Measurements from ENCODE around the gene KIF5A.
A peak's percentile ranks its signal among the peaks of the same experiment; 100 is the strongest.

KIF5A gene

DNA sequence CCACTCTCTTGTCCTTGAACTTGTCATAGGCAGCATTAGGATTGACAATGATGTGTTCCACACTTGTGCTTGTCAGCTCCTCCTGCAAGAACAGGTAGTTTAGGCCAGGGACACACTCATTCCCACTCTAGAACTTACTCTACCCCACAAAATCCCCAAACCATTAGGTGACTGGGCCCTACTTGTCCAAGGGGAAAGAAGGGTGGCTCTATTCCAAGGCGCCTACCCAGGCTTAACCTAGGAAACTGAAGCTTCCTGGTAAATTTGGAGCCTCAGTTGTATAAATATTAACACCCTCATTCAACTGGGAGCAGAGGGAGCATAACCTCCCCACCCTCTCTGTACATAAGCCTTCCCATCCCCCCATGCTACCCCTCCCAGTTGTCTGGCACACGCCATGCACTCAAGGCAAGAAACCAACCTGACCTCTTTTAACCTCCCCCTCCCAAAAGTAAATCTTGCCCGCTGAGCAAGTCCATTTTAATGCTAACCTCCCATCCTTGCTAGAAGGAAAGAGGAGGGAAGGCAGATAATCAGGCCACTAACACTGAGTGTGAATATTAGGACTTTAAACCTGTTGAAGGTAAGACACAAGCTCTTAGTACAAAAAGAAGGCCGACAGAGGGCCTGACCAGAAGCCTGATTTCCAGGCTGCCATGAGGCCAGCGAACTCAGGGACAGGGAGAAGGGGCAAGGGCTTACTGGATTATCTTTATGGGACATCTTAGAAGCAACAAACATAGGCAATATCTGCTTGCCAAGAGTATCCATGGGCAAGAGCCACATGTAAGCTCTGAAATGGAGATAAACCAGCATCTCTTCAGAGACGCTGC is 13.9 kb upstream of the KIF5A start:
- no peak for DNase-seq

GRCh38 chr12:57536597-57536942 is 13.3 kb upstream of the KIF5A start:
- DNase-seq: no peak

DNA sequence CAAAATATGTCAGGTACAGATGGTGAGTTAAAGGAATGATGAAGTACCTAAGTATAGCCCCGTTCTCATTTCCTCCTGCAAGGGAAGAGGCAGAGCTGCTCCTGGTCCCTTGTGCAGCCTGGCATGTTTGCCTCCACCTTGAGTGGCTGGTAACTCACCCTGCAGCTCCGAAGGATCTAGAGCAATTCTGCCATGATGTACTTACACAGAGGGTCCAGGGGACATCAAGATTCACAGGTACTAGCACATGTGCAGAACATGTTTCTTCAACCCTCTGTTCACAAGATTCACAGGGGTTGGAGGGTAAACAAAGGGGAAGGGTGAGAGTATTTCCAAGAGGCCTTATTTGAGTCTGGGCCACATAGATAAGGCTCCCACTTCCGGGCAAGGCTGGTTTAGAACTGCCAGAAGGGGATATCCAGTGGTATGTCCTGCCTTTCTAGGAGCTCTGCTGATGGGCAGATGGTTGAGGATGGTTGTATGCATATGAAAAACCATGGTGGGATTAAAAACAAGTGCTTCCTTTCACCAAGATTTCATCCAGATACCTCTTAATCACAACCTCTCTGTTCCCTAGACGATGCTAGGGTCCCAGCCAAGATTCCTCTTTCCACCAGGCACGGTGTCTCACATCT is 10.6 kb upstream of the KIF5A start:
- no peak for DNase-seq

GRCh38 chr12:57541001-57541400 is 8.8 kb upstream of the KIF5A start:
- no peak for DNase-seq

GRCh38 chr12:57541717-57542116 is 8.1 kb upstream of the KIF5A start:
- no peak for DNase-seq

- DNase-seq: no peak
These were observed 6.3 kb upstream of the KIF5A start for GRCh38 chr12:57543581-57543980.

DNA sequence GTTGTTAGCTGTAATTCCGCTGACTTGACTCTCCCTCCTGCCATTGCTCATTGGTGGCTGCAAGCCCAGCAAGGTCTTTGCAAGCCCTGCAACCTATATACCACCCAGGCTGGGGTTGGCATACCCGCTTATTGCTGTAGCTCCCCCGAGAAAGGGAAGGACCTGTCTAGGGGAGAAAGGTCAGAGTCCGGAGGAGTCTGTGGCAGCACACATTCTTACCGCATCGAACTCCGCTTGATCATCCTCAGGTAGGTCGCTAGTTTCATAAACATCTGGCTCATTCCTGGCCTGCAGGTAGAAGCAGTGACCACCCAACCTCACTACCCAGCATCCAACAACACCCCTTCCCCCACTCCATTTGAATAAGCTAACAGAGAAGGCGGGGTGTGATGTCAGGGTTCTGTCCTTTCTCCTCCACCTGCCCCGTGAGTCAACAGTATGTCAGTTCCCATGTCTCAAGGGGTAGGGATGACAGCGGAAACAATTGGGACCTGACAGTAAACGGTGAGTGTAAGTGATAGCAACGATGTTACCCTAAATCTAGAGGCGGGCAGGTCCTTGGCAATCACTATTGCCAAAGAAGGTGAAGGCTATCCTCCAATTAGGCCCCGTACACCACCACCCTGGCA is 3.9 kb upstream of the KIF5A start:
- DNase-seq: no peak

DNA sequence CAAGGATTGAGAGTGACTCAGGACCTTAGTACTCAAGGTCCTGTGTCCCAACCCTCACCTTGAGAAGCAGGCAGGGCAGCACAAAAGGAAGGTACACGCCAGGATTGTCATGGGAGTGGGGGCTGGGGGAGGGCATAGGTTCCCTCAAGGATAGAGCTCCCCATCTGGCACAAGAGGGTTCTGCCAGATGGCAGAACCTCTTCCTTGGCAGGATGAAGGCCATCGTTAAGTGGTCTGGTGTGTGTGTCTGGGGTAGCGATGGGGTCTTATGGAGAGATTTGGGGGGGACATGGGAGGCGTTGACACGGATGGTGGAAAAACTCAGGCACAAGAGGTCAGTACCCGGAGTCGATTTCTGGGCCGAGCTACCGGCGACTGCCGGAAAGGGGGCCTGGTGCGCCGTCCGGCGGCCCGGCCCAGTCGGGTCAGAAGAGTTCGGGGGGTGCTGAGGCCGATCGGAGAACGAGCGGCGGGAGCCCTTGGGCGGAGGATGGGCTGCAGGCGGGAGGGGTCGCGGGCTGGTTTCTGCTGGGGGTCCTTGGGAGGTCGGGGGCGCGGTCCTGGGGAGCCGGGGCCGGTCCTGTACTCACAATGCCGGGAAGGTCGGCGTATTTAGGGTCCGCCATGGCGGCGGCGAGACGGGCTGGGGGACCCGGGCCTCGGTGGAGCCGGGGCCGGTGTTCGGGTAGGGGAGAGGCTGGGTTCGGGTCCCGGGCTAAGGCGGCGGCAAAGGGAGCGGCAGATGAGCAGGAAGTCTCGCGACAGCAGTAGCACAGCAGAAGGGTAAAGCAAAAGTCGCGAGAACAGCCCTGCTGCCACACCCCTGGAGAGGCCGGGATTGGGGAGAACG is 3.2 kb upstream of the KIF5A start, which contains the start of gene DCTN2:
Gene DCTN2, minus strand, starts transcription at position 755 of the 850 bp plus-strand sequence. Its CDS starts 129 bp downstream, at position 626.
- DNase-seq: peak; percentile 96

DNA sequence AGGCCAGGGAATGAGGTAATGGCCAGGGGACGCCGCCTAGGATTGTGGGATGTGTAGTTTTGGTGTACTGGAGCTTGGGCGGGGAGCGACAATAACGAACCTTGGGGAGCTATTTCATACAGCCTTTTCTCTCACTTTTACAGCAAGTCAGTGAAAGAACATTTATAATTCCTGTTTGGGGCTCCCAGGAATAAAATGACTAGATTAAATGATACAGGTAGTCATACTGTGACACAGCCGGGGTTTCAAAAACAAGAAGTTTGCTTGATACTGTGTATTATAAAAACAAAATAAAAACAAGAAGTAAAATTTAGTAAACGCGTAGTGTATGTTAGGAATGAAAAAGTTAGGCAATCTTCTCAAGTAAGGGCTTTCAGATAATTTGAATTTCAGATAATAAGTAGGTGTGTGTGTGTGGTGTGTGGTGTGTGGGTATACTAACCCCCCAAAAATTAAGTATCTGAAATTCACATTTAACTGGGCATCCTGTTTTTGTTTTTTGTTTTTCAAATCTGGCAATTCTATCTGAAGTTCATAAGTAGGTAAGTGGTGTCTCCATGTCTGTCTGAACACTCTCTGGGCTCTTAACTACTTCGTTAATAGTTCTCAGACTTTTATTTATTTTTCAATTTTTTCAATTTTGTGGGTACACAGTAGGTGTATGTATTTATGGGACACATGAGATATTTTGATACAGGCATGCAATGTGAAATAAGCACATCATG is 2.4 kb upstream of the KIF5A start:
- no peak for DNase-seq

DNA sequence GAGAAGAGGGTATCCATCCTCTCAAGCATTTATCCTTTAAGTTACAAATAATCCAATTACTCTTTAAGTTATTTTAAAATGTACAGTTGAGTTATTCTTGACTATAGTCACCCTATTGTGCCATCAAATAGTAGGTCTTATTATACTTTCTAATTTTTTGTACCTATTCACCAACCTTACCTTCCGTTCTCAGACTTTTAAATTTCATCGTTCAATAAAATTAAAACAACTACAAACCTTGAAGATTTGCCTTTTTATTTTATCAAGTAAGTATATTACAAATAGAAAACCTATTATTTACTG is 1.9 kb upstream of the KIF5A start:
- no peak for DNase-seq

DNA sequence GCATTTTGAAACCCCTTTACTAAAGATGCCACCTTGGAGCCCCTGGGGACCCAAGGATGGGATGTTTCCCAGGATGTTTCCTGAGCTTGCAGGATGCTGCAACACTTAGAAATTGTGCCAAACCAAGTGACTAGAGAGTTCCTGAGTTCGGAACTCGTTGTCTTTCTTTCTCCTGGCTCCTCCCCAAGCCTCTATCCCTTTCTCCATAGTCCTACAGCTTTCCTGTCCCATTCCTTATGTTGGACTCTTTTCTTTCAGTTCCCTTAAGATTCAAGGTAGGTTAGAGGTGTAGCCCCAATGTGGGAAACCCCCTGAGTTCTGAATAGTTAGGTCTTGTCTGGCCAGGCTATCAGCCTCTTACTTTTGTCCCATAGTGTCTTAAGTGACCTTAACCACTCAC is 1.4 kb upstream of the KIF5A start:
- DNase-seq: no peak

- no peak for DNase-seq
These were observed 488 bp upstream of the KIF5A start for GRCh38 chr12:57549203-57549908.

GRCh38 chr12:57550641-57551549 is 1.1 kb downstream of the KIF5A start:
- no peak for DNase-seq

- DNase-seq: no peak
These were observed 1.9 kb downstream of the KIF5A start for GRCh38 chr12:57551637-57552305.

DNA sequence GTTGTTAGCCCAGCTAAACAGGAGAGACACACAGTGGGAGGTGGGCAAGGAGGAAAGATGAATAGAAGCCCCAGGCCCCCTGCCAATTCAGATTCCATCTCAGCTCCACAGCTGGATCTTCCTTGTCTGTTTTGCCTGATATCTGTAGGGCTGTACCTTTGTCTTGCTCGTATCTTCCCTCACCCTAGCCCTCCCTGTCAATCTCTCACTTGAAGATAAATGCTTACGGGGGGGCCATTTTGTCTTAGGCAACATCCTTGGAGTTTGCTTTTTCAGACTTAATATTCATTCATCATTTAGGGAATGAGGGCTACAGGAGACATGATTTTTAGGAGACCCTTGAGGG is 2.4 kb downstream of the KIF5A start:
- DNase-seq: no peak

DNA sequence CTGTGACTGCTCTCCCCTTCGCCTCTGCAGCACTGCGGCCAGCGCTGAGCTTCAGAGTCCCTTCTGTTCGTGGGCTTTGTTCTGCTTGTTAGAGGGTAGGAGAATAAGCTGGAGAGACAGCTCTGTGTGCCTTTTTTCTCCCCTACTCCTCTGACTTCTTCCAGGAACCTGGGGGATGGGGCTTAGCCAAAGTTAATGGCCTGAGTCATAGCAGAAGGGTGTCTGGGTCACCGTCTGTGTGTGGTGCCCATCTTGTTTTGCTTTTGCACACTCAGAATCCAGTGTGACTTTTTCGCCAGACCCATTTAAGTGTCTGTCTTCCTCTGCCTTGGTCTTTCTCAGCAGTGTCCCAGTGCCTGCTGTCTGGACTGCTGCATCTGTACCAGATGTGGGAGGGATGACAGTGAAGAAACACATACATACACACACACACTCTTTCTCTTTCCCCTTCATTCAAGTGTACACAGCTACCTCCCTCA is 3.0 kb downstream of the KIF5A start:
- no peak for DNase-seq

GRCh38 chr12:57553343-57554202 is 3.7 kb downstream of the KIF5A start:
- no peak for DNase-seq

- no peak for DNase-seq
These were observed 4.6 kb downstream of the KIF5A start for GRCh38 chr12:57554453-57554852.

GRCh38 chr12:57554897-57555296 is 5.1 kb downstream of the KIF5A start:
- DNase-seq: no peak

All from CD4-positive, alpha-beta T cell treated with Interleukin-10 for 1 hour (primary cell).